GM20431 (cell line): Measurements from ENCODE around the gene NBR1.
"Not testable (repeated sequence)": the region's sequence is repeated elsewhere in the genome, so short reads cannot be mapped to it uniquely, and the experiment has no call there.

ENCODE experiments used
- in situ Hi-C: fragments of 300-500 bp; cut with MseI, MboI; formaldehyde crosslinking; loops from one replicate; pipeline ENCODE4 v1.15.0; 2020; ENCODE audit warnings: low sequenced_read_pairs; ENCODE audit not compliant: unreplicated experiment

Gene NBR1

DNA sequence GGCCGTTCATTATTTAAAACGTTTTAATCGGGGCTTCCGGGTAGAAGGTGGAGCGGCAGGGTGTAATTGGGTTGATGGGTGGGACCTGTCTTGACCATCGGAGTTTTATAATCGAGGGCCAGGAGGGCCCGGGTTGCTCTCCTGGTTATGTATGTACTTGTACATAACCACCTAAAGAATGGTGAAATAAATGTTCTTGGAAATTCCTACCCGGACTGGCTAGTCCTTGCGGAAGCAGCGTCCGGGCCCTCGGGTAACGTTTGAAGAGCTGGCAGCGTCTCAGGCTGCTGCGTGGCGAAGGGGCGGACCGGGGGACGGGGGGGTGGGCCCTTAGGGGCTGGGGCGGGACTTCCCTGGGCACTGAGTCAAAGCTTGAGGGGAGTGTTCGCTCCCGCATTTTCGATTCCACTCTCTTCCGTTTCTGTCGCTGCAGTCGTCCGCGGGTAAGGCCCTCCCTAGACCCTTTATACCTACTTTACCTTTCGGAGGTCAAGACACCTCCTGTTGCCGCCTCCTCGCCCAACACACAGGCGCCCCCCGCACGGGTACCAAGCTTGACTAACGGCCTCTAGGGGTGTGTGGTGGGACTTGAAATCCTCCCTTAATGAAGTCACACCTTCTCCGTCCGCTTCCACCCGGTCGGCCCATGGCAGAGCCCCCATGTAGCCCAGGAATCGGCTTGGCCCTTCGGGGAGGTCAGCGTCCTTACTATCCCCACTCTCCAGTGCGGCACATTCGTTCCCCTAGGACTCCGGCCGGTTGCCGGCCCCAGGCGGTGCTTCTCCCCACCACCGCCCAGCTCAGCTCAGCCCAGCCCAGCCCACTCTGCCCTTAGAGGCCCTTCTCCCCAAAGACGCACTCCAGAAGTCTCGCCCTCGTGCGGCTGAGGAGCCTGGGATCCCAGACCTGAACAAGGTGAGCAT lies 40.7 kb downstream of the NBR1 start, which contains the start of gene TMEM106A:
TSS of gene TMEM106A (plus strand) at position 396 of the 923 bp plus-strand sequence. CDS start 1,167 bp downstream, outside the sequence.
- in situ Hi-C loops: loop anchor here (25.0 kb wide), 1 partner anchor 101 kb away; no protein-coding TSS in a partner anchor

DNA sequence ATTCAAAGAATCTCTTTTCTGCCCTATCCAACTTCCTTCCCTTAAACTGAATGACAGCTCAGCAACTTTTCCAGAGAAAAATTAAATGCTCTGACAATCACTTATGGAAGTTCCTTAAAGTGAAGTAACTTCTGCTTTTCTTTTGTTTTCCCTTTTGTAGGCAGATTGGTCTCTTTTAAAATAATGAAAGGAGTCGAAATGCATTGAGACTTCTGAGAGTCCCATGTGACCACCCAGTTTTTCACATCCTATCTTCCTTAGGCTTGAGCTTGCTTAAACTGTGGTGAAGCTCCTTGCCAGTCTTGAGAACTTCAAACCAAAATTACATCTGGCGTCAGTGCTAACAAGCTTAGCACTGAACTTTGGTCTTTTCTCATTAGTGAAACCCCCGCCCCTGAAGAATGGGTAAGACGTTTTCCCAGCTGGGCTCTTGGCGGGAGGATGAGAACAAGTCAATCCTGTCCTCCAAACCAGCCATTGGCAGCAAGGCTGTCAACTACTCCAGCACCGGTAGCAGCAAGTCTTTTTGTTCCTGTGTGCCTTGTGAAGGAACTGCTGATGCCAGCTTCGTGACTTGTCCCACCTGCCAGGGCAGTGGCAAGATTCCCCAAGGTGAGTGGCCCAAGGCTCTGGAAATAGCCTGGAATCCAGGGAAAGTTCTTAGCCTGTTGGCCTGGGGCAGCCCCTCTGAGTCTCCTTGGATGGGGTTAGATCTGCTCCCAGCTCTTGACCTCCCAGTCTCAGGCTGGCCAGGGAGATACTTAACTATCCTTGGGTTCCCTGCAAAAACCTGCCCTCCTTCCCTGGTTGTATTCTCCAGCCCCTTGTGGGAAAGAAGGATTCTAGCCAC lies 41.9 kb downstream of the NBR1 start:
- in situ Hi-C loops: loop anchor here (25.0 kb wide), 1 partner anchor 99 kb away; no protein-coding TSS in a partner anchor

GRCh38 chr17:43213545-43213944 lies 42.5 kb downstream of the NBR1 start:
- in situ Hi-C loops: loop anchor here (25.0 kb wide), 1 partner anchor 99 kb away; no protein-coding TSS in a partner anchor

- in situ Hi-C loops: loop anchor here (25.0 kb wide), 1 partner anchor 97 kb away; no protein-coding TSS in a partner anchor
These were observed 44.3 kb downstream of the NBR1 start for GRCh38 chr17:43215341-43215740.

DNA sequence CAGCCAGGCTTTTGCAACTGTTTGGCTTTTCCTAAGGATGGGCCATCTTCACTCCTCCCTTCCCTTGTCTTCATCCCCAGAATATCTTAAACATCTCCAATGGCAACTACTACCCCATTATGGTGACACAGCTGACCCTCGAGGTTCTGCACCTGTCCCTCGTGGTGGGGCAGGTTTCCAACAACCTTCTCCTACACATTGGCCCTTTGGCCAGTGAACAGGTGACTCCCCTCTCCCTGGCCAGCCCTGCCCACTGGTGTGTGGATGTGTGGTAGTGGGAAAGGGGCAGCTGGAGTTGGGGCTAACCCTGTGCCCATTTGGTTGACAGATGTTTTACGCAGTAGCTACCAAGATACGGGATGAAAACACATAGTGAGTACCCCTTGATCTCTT lies 45.4 kb downstream of the NBR1 start:
- in situ Hi-C loops: loop anchor here (25.0 kb wide), 1 partner anchor 96 kb away; no protein-coding TSS in a partner anchor

- in situ Hi-C loops: loop anchor here (25.0 kb wide), 1 partner anchor 95 kb away; no protein-coding TSS in a partner anchor
These were observed 46.0 kb downstream of the NBR1 start for GRCh38 chr17:43216762-43217613.

GRCh38 chr17:43217614-43218087 lies 46.6 kb downstream of the NBR1 start:
- in situ Hi-C loops: loop anchor here (25.0 kb wide), 1 partner anchor 95 kb away; no protein-coding TSS in a partner anchor

DNA sequence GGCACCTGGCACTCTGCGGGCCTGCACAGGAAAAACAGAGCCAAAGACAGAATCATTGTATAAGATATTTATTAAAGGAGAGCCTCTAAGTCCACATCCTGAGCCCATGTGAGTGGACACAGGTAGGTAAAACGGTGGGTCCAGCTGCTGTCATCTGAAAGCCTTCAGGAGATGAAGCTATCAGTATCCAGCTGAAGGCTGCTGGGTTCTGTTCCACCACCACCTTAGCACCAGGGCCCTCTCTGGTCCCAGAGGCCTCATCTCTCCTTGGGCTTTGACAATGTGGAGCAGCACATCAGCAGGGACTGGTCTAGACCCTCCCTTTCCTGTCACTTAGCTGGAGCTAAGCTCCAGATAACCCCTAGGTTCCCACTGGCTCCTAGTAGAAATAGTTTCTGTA lies 48.0 kb downstream of the NBR1 start:
- in situ Hi-C loops: loop anchor here (25.0 kb wide), 1 partner anchor 93 kb away; no protein-coding TSS in a partner anchor

DNA sequence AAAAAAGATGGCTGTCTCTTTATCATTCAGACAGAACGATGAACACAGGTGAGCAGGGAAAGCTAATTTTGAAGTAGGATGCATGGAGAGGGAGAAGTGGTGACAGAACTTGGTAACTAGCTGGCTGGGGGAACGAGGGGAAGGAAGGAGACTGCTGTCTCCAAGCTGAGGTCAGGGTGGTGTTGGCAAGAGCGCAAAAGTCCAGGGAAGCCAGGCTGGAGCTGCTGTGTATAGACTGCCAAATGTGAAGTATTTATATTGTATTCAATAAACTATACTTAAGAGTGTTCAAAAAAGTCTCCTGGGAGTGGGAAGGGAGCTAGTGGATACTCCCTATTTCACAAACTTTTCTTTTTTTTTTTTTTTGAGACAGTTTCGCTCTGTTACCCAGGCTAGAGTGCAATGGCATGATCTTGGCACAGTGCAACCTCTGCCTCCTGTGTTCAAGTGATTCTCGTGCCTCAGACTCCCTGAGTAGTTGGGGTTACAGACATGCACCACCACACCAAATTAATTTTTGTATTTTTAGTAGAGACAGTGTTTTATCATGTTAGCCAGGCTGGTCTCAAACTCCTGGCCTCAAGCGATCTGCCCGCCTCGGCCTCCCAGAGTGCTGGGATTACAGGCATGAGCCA lies 48.8 kb downstream of the NBR1 start:
- in situ Hi-C loops: loop anchor here (25.0 kb wide), 1 partner anchor 92 kb away; no protein-coding TSS in a partner anchor

DNA sequence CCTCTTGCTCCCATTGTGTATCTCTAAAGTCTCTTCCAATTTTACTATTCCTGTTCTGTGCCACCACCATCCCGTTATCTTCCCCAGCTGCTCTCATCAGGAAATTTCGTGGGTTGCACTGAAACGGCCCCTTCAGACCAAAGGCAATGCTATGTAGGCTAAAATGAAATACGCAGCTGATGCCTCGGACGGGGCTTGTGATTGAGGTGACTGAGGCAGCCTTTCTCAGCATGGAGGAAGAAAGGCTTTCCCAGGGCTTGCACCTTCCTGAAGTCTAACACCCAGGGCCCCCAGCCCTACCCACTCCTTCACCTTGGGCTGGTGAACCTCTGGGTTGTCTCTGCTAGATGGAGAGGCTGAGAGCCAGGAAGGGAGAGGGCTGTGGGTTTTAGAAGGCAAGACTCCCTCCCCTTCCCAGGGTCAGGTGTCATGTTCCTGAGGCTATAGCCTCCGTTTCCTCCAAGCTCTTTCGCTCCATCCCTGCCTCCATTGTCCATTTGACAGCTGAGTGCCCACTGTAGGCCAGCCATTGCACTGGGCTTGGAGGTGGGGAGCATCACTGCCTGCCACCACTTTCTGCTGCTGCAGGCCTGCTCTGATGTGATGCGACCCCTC lies 49.6 kb downstream of the NBR1 start:
- in situ Hi-C loops: loop anchor here (25.0 kb wide), 1 partner anchor 92 kb away; no protein-coding TSS in a partner anchor

DNA sequence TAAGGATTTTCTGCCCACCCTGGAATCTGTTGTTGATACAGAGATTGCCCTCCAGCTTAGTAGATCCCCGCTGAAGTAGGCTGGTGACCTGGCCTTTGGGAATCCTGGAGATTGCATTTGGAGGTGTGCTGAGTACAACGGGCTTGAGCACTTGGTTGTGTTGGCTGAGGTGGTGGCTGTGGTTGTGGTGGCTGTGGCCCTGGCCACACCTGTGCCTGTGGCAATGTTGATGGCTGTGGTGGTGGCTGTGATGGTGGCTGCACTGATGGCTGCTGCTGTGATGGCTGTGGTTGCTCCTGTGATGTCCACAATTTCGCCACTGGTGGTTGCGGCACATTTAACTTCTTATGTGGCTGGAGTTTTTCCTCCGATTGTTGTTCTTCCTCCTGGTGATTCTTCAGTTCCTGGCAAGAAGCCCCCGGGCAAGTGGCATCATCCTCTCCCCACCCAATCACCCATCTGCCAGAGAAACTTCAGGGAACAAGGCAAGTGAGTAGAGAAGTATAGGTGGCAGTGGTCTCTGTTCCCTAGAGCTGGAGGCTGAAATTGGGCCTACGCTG lies 53.2 kb downstream of the NBR1 start:
- in situ Hi-C loops: loop anchor here (25.0 kb wide), 1 partner anchor 88 kb away; no protein-coding TSS in a partner anchor

DNA sequence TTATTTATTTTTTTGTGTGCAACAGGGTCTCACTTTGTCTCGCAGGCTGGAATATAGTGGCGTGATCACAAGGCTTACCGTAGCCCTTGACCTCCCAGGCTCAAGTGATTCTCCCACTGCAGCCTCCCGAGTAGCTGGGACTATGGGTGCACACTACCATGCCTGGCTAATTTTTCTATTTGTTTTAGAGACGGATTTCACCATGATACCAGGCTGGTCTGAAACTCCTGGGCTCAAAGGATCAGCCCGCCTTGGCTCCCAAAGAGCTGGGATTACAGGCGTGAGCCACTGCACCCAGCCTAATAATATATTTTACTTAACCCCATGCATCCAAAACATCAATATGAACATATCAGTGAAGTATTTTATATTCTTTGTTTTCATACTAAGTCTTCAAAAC lies 55.4 kb downstream of the NBR1 start:
- in situ Hi-C loops: no loop called here

GRCh38 chr17:43228020-43228782 lies 57.2 kb downstream of the NBR1 start, which contains the start of gene CCDC200:
CCDC200 (minus strand) TSS chr17:43228623; CDS start chr17:43228554, 69 bp downstream.
- in situ Hi-C loops: not testable (repeated sequence)

- in situ Hi-C loops: not testable (repeated sequence)
These were observed 60.4 kb downstream of the NBR1 start for GRCh38 chr17:43231205-43232020.

- in situ Hi-C loops: not testable (repeated sequence)
These were observed 61.1 kb downstream of the NBR1 start for GRCh38 chr17:43232021-43232699.

- in situ Hi-C loops: not testable (repeated sequence)
These were observed 62.2 kb downstream of the NBR1 start for GRCh38 chr17:43233263-43233662.
